Ectodermal cell (in vitro differentiated cells): ENCODE measurements around the gene MAEA.

Experiments used
- H3K27ac ChIP-seq: 2 replicates; pipeline ENCODE4 v1.7.0; 2013; ENCODE audit warnings: mild to moderate bottlenecking, low read depth, low read length; ENCODE audit not compliant: insufficient read depth, poor library complexity, severe bottlenecking
- H3K27me3 ChIP-seq: 2 replicates; pipeline ENCODE4 v1.7.0; 2013; ENCODE audit warnings: mild to moderate bottlenecking, low read length; ENCODE audit not compliant: insufficient read depth, control insufficient read depth, poor library complexity, severe bottlenecking
- H3K36me3 ChIP-seq: one replicate; pipeline ENCODE4 v1.7.0; 2013; ENCODE audit warnings: low read length; ENCODE audit not compliant: control insufficient read depth, insufficient read depth
- H3K4me1 ChIP-seq: one replicate; pipeline ENCODE4 v1.7.0; 2013; ENCODE audit warnings: low read length; ENCODE audit not compliant: control insufficient read depth, insufficient read depth
- H3K4me3 ChIP-seq: 2 replicates; pipeline ENCODE4 v1.7.0; 2013; ENCODE audit warnings: low read depth, low read length, control low read depth; ENCODE audit not compliant: insufficient read depth
- H3K9me3 ChIP-seq: 2 replicates; pipeline ENCODE4 v1.7.0; 2013; ENCODE audit warnings: mild to moderate bottlenecking, low read length, moderate library complexity; ENCODE audit not compliant: control insufficient read depth
- WGBS, 2 experiments: methylation state at CpG; one replicate each; pipeline ENCODE4 v1.1.7; 2013; ENCODE audit warnings: missing lambda C conversion rate in 2 of 2; 5-methylcytosine and 5-hydroxymethylcytosine counted together

Gene MAEA

GRCh38 chr4:1261107-1261928, 28.4 kb upstream of the MAEA start:
- Histone ChIP-seq H3K36me3 (no peaks in the 10 kb centered on the region), H3K4me3 (no peak overlapping the region), H3K27ac (no peak overlapping the region), H3K27me3 (no peaks in the 10 kb centered on the region), H3K4me1 (no peaks in the 10 kb centered on the region), H3K9me3 (peaks cover 1% of the 10 kb centered on the region)
- 91 to 92% methylated on average over 21 of the region's 21 CpGs for WGBS, 2 experiments

- no peaks in the 10 kb centered on the region for H3K4me1 ChIP-seq
- WGBS, 2 experiments = 92 to 96% methylated on average over 3 of the region's 3 CpGs
- H3K9me3 ChIP-seq = no peaks in the 10 kb centered on the region
- no peak overlapping the region for H3K4me3 ChIP-seq
- no peak overlapping the region for H3K27ac ChIP-seq
- no peaks in the 10 kb centered on the region for H3K36me3 ChIP-seq
- H3K27me3 ChIP-seq = no peaks in the 10 kb centered on the region
These were observed 24.7 kb upstream of the MAEA start for GRCh38 chr4:1264942-1265341.

- no peaks in the 10 kb centered on the region for H3K4me1 ChIP-seq
- no peaks in the 10 kb centered on the region for H3K36me3 ChIP-seq
- no peaks in the 10 kb centered on the region for H3K27me3 ChIP-seq
- H3K4me3 ChIP-seq = no peak overlapping the region
- H3K9me3 ChIP-seq = no peaks in the 10 kb centered on the region
- 88 to 89% methylated on average over 11 of the region's 11 CpGs for WGBS, 2 experiments
- no peak overlapping the region for H3K27ac ChIP-seq
These were observed 24.3 kb upstream of the MAEA start for GRCh38 chr4:1265351-1265750.

GRCh38 chr4:1266881-1267763, 22.6 kb upstream of the MAEA start:
- Histone ChIP-seq H3K36me3 (no peaks in the 10 kb centered on the region), H3K27me3 (no peaks in the 10 kb centered on the region), H3K27ac (no peak overlapping the region), H3K4me3 (no peak overlapping the region), H3K9me3 (no peaks in the 10 kb centered on the region), H3K4me1 (no peaks in the 10 kb centered on the region)
- WGBS, 2 experiments = 92 to 94% methylated on average over 7 to 9 of the region's 9 CpGs

GRCh38 chr4:1269209-1269608, 20.5 kb upstream of the MAEA start:
- Histone ChIP-seq H3K4me3 (no peak overlapping the region), H3K36me3 (no peaks in the 10 kb centered on the region), H3K27ac (no peak overlapping the region), H3K4me1 (no peaks in the 10 kb centered on the region), H3K27me3 (no peaks in the 10 kb centered on the region), H3K9me3 (no peaks in the 10 kb centered on the region)

GRCh38 chr4:1271686-1272085, 18.0 kb upstream of the MAEA start:
- no peaks in the 10 kb centered on the region for H3K4me1 ChIP-seq
- H3K9me3 ChIP-seq = no peaks in the 10 kb centered on the region
- H3K4me3 ChIP-seq = no peak overlapping the region
- H3K36me3 ChIP-seq = no peaks in the 10 kb centered on the region
- 84 to 90% methylated on average over 5 of the region's 5 CpGs for WGBS, 2 experiments
- H3K27me3 ChIP-seq = no peaks in the 10 kb centered on the region
- no peak overlapping the region for H3K27ac ChIP-seq

GRCh38 chr4:1274871-1275270, 14.8 kb upstream of the MAEA start:
- H3K4me1 ChIP-seq = no peaks in the 10 kb centered on the region
- 76 to 87% methylated on average over 8 of the region's 9 CpGs for WGBS, 2 experiments
- H3K27ac ChIP-seq = no peak overlapping the region
- H3K4me3 ChIP-seq = no peak overlapping the region
- no peaks in the 10 kb centered on the region for H3K9me3 ChIP-seq
- no peaks in the 10 kb centered on the region for H3K36me3 ChIP-seq
- H3K27me3 ChIP-seq = no peaks in the 10 kb centered on the region

- no peak overlapping the region for H3K4me3 ChIP-seq
- H3K36me3 ChIP-seq = no peaks in the 10 kb centered on the region
- WGBS, 2 experiments = 76 to 88% methylated on average over 2 of the region's 2 CpGs
- no peaks in the 10 kb centered on the region for H3K4me1 ChIP-seq
- H3K27me3 ChIP-seq = no peaks in the 10 kb centered on the region
- H3K9me3 ChIP-seq = no peaks in the 10 kb centered on the region
- H3K27ac ChIP-seq = no peak overlapping the region
These were observed 12.7 kb upstream of the MAEA start for GRCh38 chr4:1276984-1277383.

- Histone ChIP-seq H3K36me3 (no peaks in the 10 kb centered on the region), H3K9me3 (no peaks in the 10 kb centered on the region), H3K27ac (no peak overlapping the region), H3K4me3 (no peak overlapping the region), H3K4me1 (no peaks in the 10 kb centered on the region), H3K27me3 (no peaks in the 10 kb centered on the region)
- 85 to 86% methylated on average over 15 of the region's 15 CpGs for WGBS, 2 experiments
These were observed 11.7 kb upstream of the MAEA start for GRCh38 chr4:1277667-1278665.
